CD4-positive, alpha-beta memory T cell (primary cell): ENCODE results near the gene PFKFB3. TPM values are rescaled to one million over a fixed set of nuclear protein-coding genes. Genes with fewer than 3 reads are reported as not detected.

Experiments used
- CTCF ChIA-PET: fragments of 350-600 bp; sonication (Branson Sonifier 250); formaldehyde crosslinking; loops from one replicate; lab custom pipeline; 2021; ENCODE audit warnings: inconsistent platforms; ENCODE audit not compliant: partially characterized antibody; lab: Charles Lee
- POLR2A ChIA-PET: fragments of 350-600 bp; sonication (Branson Sonifier 250); formaldehyde crosslinking; loops from one replicate; lab custom pipeline; 2021; ENCODE audit not compliant: partially characterized antibody; lab: Charles Lee
- DNase-seq, 5 donors: peaks; one replicate each; pipeline versions ENCODE4 v3.0.0 to v3.0.0-alpha.2; 2020 to 2022; ENCODE audit warnings: mixed read lengths in 1 of 5
- H3K27ac ChIP-seq: one replicate; pipeline ENCODE4 v1.7.0; 2013; ENCODE audit warnings: low read depth, low read length
- H3K27me3 ChIP-seq: 2 replicates; pipeline ENCODE4 v1.7.0; 2013; ENCODE audit warnings: mild to moderate bottlenecking, low read length, moderate library complexity; ENCODE audit not compliant: insufficient read depth
- H3K36me3 ChIP-seq: 2 replicates; pipeline ENCODE4 v1.7.0; 2013; ENCODE audit warnings: mild to moderate bottlenecking, low read length, moderate library complexity; ENCODE audit not compliant: insufficient read depth
- H3K4me1 ChIP-seq: 2 replicates; pipeline ENCODE4 v1.7.0; 2013; ENCODE audit warnings: mild to moderate bottlenecking, low read length, moderate library complexity; ENCODE audit not compliant: insufficient read depth
- H3K4me3 ChIP-seq, 2 donors: one replicate each; pipeline ENCODE4 v1.7.0; 2013; ENCODE audit warnings: low read length in 2 of 2, mild to moderate bottlenecking in 1 of 2
- H3K9me3 ChIP-seq, 2 donors: one replicate each; pipeline ENCODE4 v1.7.0; 2013; ENCODE audit warnings: low read length in 2 of 2, control low read depth in 1 of 2; ENCODE audit not compliant: control insufficient read depth in 1 of 2
- H3K27ac Mint-ChIP-seq, 7 donors: one replicate each; pipeline ENCODE4 v1.8.0; 2020 to 2021; ENCODE audit warnings: mixed read lengths in 7 of 7, mild to moderate bottlenecking in 6 of 7, inconsistent platforms in 3 of 7, moderate library complexity in 3 of 7
- H3K27me3 Mint-ChIP-seq, 2 donors: one replicate each; pipeline ENCODE4 v1.8.0; 2020 to 2021; ENCODE audit warnings: mixed read lengths in 2 of 2
- H3K36me3 Mint-ChIP-seq, 2 donors: one replicate each; pipeline ENCODE4 v1.8.0; 2020 to 2021; ENCODE audit warnings: mixed read lengths in 2 of 2, inconsistent platforms in 1 of 2, mild to moderate bottlenecking in 1 of 2
- H3K4me1 Mint-ChIP-seq, 4 donors: one replicate each; pipeline ENCODE4 v1.8.0; 2020 to 2021; ENCODE audit warnings: mixed read lengths in 4 of 4, mild to moderate bottlenecking in 1 of 4
- H3K4me3 Mint-ChIP-seq, 8 donors: one replicate each; pipeline ENCODE4 v1.8.0; 2020 to 2021; ENCODE audit warnings: mixed read lengths in 8 of 8, mild to moderate bottlenecking in 7 of 8, moderate library complexity in 6 of 8, inconsistent platforms in 3 of 8
- H3K9me3 Mint-ChIP-seq, 8 donors: one replicate each; pipeline ENCODE4 v1.8.0; 2020 to 2021; ENCODE audit warnings: mixed read lengths in 8 of 8, mild to moderate bottlenecking in 5 of 8, inconsistent platforms in 3 of 8, moderate library complexity in 1 of 8
- intact Hi-C: fragments of 100-400 bp; cut with micrococcal nuclease; formaldehyde crosslinking; loops from one replicate; pipeline ENCODE4 v1.15.1; 2023
- polyA plus RNA-seq, 2 donors: library from polyadenylated mRNA; unstranded; fragments of 300-500 nt; fragmentation: Illumina TruSeq; gene quantifications; one replicate each; pipeline ENCODE4 v1.2.3, GENCODE V29; 2021
- total RNA-seq, 2 experiments: library from RNA; stranded (reverse); gene quantifications; one replicate each; pipeline ENCODE4 v1.2.3, GENCODE V29; 2021

PFKFB3 gene
- total and polyA plus RNA-seq, 4 experiments from 2014 or later, result 11.8 to 67.1 (median 35.9) TPM

DNA sequence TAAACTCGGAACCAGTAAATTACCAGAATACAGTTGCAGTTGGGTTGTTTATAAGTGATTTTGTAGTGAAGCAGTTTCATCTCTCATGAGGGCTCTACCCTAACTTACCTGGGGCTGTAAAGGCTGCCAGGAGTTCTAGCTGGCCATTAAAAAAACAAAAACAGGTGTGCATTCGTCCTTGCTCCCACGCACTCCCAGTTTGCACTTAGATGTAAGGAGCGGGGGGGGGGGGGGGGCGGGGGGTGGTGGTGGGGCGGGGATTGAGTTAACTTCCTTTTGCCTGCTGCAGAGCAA, 2.3 kb upstream of the PFKFB3 start:
- Histone ChIP-seq H3K27me3 (no peaks in the 10 kb centered on the region), H3K9me3 (no peaks in the 10 kb centered on the region), H3K4me3 (peak overlapping the region in 1 of 2 donors; percentile 54), H3K4me1 (peaks cover 23% of the 10 kb centered on the region), H3K27ac (peak overlapping the region; percentile 41), H3K36me3 (no peaks in the 10 kb centered on the region)
- no peak for DNase-seq
- POLR2A ChIA-PET, result interaction anchor here (0.7 to 3.7 kb wide), 9 partner anchors 21 to 210 kb away, joined by 3 to 62 read pairs (median 8); no protein-coding TSS in a partner anchor
- Mint-ChIP-seq H3K27ac (peak overlapping the region; percentile 35 to 97 (median 79)), H3K4me1 (peaks cover 19 to 46% (median 26%) of the 10 kb centered on the region in 4 donors), H3K27me3 (no peaks in the 10 kb centered on the region), H3K9me3 (peaks cover 0 to 2% (median 0%) of the 10 kb centered on the region in 8 donors), H3K4me3 (peak overlapping the region; percentile 82 to 86 (median 85)), H3K36me3 (peaks cover 0 to 5% of the 10 kb centered on the region in 2 donors)
- CTCF ChIA-PET, result interaction anchor here (1.2 to 7.9 kb wide), 10 partner anchors 12 to 209 kb away, joined by 3 to 217 read pairs (median 24); no protein-coding TSS in a partner anchor
- intact Hi-C loops, result loop anchor here (2.0 to 5.0 kb wide), 3 partner anchors 56 to 477 kb away; partner anchors contain the start of gene RBM17

GRCh38 chr10:6200734-6201515, 1.8 kb upstream of the PFKFB3 start:
- Mint-ChIP-seq H3K27ac (peak overlapping the region; percentile 73 to 97 (median 79)), H3K4me1 (peaks cover 19 to 46% (median 25%) of the 10 kb centered on the region in 4 donors), H3K27me3 (no peaks in the 10 kb centered on the region), H3K36me3 (peaks cover 0 to 5% of the 10 kb centered on the region in 2 donors), H3K9me3 (peaks cover 0 to 2% (median 0%) of the 10 kb centered on the region in 8 donors), H3K4me3 (peak overlapping the region; percentile 82 to 86 (median 85))
- ChIA-PET POLR2A (interaction anchor here (0.7 to 4.5 kb wide), 17 partner anchors 22 to 209 kb away, joined by 3 to 62 read pairs (median 12); no protein-coding TSS in a partner anchor), CTCF (interaction anchor here (1.1 to 7.9 kb wide), 17 partner anchors 13 to 334 kb away, joined by 3 to 217 read pairs (median 12); no protein-coding TSS in a partner anchor)
- peaks cover 23% of the 10 kb centered on the region for H3K4me1 ChIP-seq
- no peaks in the 10 kb centered on the region for H3K9me3 ChIP-seq
- no peaks in the 10 kb centered on the region for H3K36me3 ChIP-seq
- peak overlapping the region; percentile 41 for H3K27ac ChIP-seq
- H3K27me3 ChIP-seq, result no peaks in the 10 kb centered on the region
- intact Hi-C loops, result loop anchor here (1.0 to 5.0 kb wide), 6 partner anchors 28 to 476 kb away; partner anchors contain the start of gene RBM17
- peak overlapping the region in 1 of 2 donors; percentile 77 for H3K4me3 ChIP-seq
- DNase-seq, result peak; percentile 27 to 66 (median 42)

DNA sequence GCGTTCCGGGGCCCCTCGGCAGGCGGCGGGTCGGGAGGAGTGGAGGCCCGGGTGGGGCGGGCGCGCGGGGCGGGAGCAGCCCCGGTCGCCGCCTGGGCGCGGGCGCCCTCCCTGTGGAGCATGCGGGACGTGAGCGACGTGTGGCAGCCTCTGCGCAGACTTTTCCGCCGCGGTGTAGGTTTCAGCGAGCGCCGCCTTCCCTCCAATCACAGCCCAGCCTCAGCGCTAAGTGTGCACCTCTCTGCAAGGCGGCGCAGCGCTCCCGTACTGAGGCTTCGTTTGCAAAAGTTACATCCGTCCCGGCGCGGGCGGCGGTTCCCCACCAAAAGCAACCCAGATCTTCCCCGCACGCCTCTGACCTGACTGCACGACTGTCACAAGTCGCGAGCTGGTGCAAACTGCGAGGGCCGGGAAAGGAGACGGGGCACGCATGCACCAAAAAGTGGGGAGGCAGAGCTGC, 1.2 kb upstream of the PFKFB3 start:
- Mint-ChIP-seq H3K4me1 (peaks cover 19 to 46% (median 25%) of the 10 kb centered on the region in 4 donors), H3K9me3 (peaks cover 0 to 2% (median 0%) of the 10 kb centered on the region in 8 donors), H3K27ac (peak overlapping the region; percentile 93 to 97 (median 94)), H3K27me3 (no peaks in the 10 kb centered on the region), H3K36me3 (peaks cover 0 to 5% of the 10 kb centered on the region in 2 donors), H3K4me3 (peak overlapping the region; percentile 92 to 99 (median 94))
- CTCF ChIA-PET, result interaction anchor here (0.8 to 7.9 kb wide), 30 partner anchors 8 to 333 kb away, joined by 3 to 217 read pairs (median 10); no protein-coding TSS in a partner anchor
- Histone ChIP-seq H3K27ac (peak overlapping the region; percentile 48), H3K4me1 (peaks cover 23% of the 10 kb centered on the region), H3K4me3 (peak overlapping the region; percentile 77 to 84), H3K27me3 (no peaks in the 10 kb centered on the region), H3K9me3 (no peaks in the 10 kb centered on the region), H3K36me3 (no peaks in the 10 kb centered on the region)
- intact Hi-C loops, result loop anchor here (1.0 to 5.0 kb wide), 6 partner anchors 28 to 476 kb away; partner anchors contain the start of gene RBM17
- peak; percentile 80 to 91 (median 83) for DNase-seq
- POLR2A ChIA-PET, result interaction anchor here (0.7 to 4.5 kb wide), 18 partner anchors 15 to 209 kb away, joined by 3 to 62 read pairs (median 8); no protein-coding TSS in a partner anchor

DNA sequence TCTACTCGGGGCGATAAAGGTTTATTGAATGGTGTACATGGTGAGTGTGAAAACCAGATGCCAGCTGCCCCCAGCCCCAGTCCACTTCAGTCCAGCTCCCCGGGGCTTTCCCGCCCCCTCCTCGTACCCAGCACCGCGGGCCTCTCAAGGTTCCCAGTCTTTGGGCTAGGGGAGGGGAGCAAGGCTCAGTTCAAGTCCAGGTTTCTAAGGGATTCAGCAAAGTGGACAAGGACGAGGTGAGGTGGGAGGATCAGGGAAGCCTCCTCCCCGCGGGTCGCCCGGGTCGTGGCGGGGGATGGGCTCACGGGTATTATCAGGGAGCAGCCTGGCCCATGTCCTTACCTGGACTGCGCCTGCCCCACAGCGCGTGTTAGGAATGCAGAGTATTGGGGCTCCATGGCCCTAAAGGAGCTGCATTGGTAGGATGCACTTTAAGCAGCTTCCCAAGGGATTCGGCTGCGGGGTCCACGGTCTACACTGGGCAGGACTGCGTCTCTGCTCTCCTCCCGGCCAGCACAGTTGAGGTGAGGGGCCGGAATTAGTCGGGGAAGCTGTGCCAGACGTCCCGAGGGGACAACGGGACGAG, 541 bp upstream of the PFKFB3 start:
- Histone ChIP-seq H3K4me3 (peak overlapping the region; percentile 77 to 84), H3K4me1 (peaks cover 23% of the 10 kb centered on the region), H3K27me3 (no peaks in the 10 kb centered on the region), H3K9me3 (no peaks in the 10 kb centered on the region), H3K36me3 (no peaks in the 10 kb centered on the region), H3K27ac (peak overlapping the region; percentile 48)
- POLR2A ChIA-PET, result interaction anchor here (0.7 to 4.5 kb wide), 33 partner anchors 8 to 312 kb away, joined by 3 to 62 read pairs (median 5); partner anchors contain the start of genes ANKRD16 and FBH1
- H3K27ac Mint-ChIP-seq, result peak overlapping the region; percentile 93 to 97 (median 94)
- no peak for DNase-seq
- H3K4me3 Mint-ChIP-seq, result peak overlapping the region; percentile 92 to 99 (median 94)
- peaks cover 19 to 46% (median 25%) of the 10 kb centered on the region in 4 donors for H3K4me1 Mint-ChIP-seq
- no peaks in the 10 kb centered on the region for H3K27me3 Mint-ChIP-seq
- peaks cover 0 to 5% of the 10 kb centered on the region in 2 donors for H3K36me3 Mint-ChIP-seq
- CTCF ChIA-PET, result interaction anchor here (0.7 to 7.9 kb wide), 52 partner anchors 8 to 476 kb away, joined by 3 to 217 read pairs (median 4); partner anchors contain the start of genes ANKRD16 and FBH1
- H3K9me3 Mint-ChIP-seq, result peaks cover 0 to 2% (median 0%) of the 10 kb centered on the region in 8 donors
- intact Hi-C loops, result loop anchor here (1.0 to 5.0 kb wide), 8 partner anchors 37 to 475 kb away; partner anchors contain the start of gene RBM17

DNA sequence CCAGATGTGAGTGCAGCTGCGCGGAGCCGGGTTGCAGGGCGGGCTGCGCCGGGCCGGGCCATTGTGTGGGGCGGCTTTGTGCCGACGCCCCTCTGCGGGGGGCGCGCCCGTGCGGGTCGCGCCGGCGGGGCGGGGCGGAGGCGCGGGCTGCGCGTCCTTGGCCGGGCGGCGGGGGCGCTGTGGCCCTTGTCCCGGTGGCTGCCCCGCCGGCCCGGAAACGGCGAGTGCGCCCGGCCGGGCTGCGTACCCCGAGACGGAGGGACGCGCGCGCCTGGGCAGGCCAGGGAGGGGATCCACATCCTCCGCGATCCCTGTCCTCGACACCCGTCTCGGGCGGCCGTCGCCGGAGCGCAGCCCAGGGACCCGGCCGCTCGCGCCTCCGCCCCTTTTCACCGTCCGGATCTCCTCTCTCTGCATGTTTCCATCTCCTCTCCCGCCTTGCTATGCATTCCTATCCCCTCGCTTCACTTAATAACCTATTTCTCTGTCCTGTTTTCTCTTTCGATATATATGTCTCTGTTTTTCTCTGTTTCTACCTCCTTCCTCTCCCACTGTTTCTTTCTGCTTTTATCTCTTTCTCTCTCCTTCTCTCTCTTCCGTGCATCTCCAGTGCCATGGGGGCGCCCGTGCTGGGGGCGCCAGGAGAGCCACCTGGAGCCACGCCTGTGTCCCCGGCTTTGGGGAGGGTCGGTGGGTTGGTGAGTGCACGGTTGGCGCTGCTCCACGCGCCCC, 765 bp downstream of the PFKFB3 start:
- peak overlapping the region; percentile 92 to 99 (median 96) for H3K4me3 Mint-ChIP-seq
- peaks cover 0 to 2% (median 0%) of the 10 kb centered on the region in 8 donors for H3K9me3 Mint-ChIP-seq
- H3K4me1 Mint-ChIP-seq, result peaks cover 23 to 53% (median 30%) of the 10 kb centered on the region in 4 donors
- DNase-seq, result peak; percentile 46 to 66 (median 49)
- peak overlapping the region; percentile 76 to 97 (median 93) for H3K27ac Mint-ChIP-seq
- peaks cover 23% of the 10 kb centered on the region for H3K4me1 ChIP-seq
- ChIA-PET CTCF (interaction anchor here (0.7 to 7.9 kb wide), 31 partner anchors 9 to 475 kb away, joined by 3 to 217 read pairs (median 9); no protein-coding TSS in a partner anchor), POLR2A (interaction anchor here (0.7 to 4.5 kb wide), 25 partner anchors 16 to 313 kb away, joined by 3 to 62 read pairs (median 5); partner anchors contain the start of genes ANKRD16 and FBH1)
- H3K36me3 Mint-ChIP-seq, result peaks cover 0 to 5% of the 10 kb centered on the region in 2 donors
- no peaks in the 10 kb centered on the region for H3K36me3 ChIP-seq
- no peaks in the 10 kb centered on the region for H3K27me3 Mint-ChIP-seq
- intact Hi-C loops, result loop anchor here (2.0 to 5.0 kb wide), 4 partner anchors 35 to 474 kb away; partner anchors contain the start of gene RBM17
- peak overlapping the region; percentile 71 for H3K27ac ChIP-seq
- peak overlapping the region; percentile 58 to 77 for H3K4me3 ChIP-seq
- no peaks in the 10 kb centered on the region for H3K27me3 ChIP-seq
- no peaks in the 10 kb centered on the region for H3K9me3 ChIP-seq

DNA sequence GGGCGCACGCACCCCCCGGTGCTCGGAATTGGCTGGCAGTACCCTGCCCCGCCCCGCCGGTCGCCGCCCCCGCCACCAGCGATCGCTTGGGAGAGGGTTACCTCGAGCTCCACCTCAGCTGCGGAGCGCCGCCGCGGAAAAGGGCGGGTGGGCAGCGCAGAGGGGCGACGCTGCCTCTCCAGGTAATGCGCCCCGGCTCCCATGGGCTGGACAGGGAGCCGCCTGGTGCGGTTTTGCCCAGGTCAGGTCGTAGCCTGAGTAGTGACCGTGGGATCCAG, 1.3 kb downstream of the PFKFB3 start:
- H3K36me3 Mint-ChIP-seq, result peaks cover 0 to 5% of the 10 kb centered on the region in 2 donors
- H3K27me3 Mint-ChIP-seq, result no peaks in the 10 kb centered on the region
- Histone ChIP-seq H3K36me3 (no peaks in the 10 kb centered on the region), H3K4me3 (peak overlapping the region in 1 of 2 donors; percentile 77), H3K9me3 (no peaks in the 10 kb centered on the region), H3K27me3 (no peaks in the 10 kb centered on the region), H3K4me1 (peaks cover 24% of the 10 kb centered on the region), H3K27ac (peak overlapping the region; percentile 42)
- peak; percentile 25 to 53 (median 39) for DNase-seq
- H3K9me3 Mint-ChIP-seq, result peaks cover 0 to 2% (median 0%) of the 10 kb centered on the region in 8 donors
- H3K27ac Mint-ChIP-seq, result peak overlapping the region in 1 of 7 donors; percentile 79
- intact Hi-C loops, result loop anchor here (5.0 kb wide), 2 partner anchors 117 to 473 kb away; partner anchors contain the start of gene RBM17
- peak overlapping the region in 7 of 8 donors; percentile 92 to 99 (median 96) for H3K4me3 Mint-ChIP-seq
- CTCF ChIA-PET, result interaction anchor here (0.6 to 7.9 kb wide), 7 partner anchors 60 to 379 kb away, joined by 3 to 217 read pairs (median 6); no protein-coding TSS in a partner anchor
- peaks cover 22 to 53% (median 32%) of the 10 kb centered on the region in 4 donors for H3K4me1 Mint-ChIP-seq
- POLR2A ChIA-PET, result interaction anchor here (1.0 to 4.5 kb wide), 4 partner anchors 41 to 202 kb away, joined by 3 to 39 read pairs (median 6); no protein-coding TSS in a partner anchor
